WERI-Rb-1 (cell line): Measurements from ENCODE around the gene PARVB.

Experiments
- DNase-seq: peaks from one replicate; pipeline ENCODE4 v3.0.0-alpha.2; 2020
- H3K27ac ChIP-seq: fragments of 250-450 bp; sonication (Bioruptor Pico); 2 replicates; pipeline ENCODE4 v1.5.1; 2020; ENCODE audit warnings: mild to moderate bottlenecking, moderate library complexity
- H3K27me3 ChIP-seq: fragments of 250-450 bp; sonication (Bioruptor Pico); 2 replicates; pipeline ENCODE4 v1.5.1; 2021; ENCODE audit warnings: mild to moderate bottlenecking, low read depth, moderate library complexity; ENCODE audit not compliant: insufficient read depth, severe bottlenecking
- H3K36me3 ChIP-seq: fragments of 250-450 bp; sonication (Bioruptor Pico); 2 replicates; pipeline ENCODE4 v1.5.1; 2020; ENCODE audit warnings: mild to moderate bottlenecking, moderate library complexity
- H3K4me3 ChIP-seq: 2 replicates; pipeline ENCODE4 v1.5.1; 2011; ENCODE audit warnings: low read depth, mild to moderate bottlenecking, control low read depth, low read length
- H3K9me3 ChIP-seq: fragments of 250-450 bp; sonication (Bioruptor Pico); 2 replicates; pipeline ENCODE4 v1.5.1; 2021; ENCODE audit warnings: mild to moderate bottlenecking, moderate library complexity; ENCODE audit not compliant: severe bottlenecking
- TF ChIP-seq, protein P1 (sequence below): IDR thresholded peaks from 2 replicates; pipeline ENCODE4 v1.5.1; 2011; ENCODE audit warnings: low read depth, mild to moderate bottlenecking, control low read depth, inconsistent platforms, low read length

PARVB gene

GRCh38 chr22:44188316-44188715, 164.2 kb downstream of the PARVB start:
- Histone ChIP-seq H3K27ac (no peak overlapping the region), H3K4me3 (no peak overlapping the region), H3K27me3 (no peaks in the 10 kb centered on the region), H3K9me3 (peaks cover 2% of the 10 kb centered on the region), H3K36me3 (no peaks in the 10 kb centered on the region)
- no peak for DNase-seq
- TF ChIP-seq, protein P1, sequence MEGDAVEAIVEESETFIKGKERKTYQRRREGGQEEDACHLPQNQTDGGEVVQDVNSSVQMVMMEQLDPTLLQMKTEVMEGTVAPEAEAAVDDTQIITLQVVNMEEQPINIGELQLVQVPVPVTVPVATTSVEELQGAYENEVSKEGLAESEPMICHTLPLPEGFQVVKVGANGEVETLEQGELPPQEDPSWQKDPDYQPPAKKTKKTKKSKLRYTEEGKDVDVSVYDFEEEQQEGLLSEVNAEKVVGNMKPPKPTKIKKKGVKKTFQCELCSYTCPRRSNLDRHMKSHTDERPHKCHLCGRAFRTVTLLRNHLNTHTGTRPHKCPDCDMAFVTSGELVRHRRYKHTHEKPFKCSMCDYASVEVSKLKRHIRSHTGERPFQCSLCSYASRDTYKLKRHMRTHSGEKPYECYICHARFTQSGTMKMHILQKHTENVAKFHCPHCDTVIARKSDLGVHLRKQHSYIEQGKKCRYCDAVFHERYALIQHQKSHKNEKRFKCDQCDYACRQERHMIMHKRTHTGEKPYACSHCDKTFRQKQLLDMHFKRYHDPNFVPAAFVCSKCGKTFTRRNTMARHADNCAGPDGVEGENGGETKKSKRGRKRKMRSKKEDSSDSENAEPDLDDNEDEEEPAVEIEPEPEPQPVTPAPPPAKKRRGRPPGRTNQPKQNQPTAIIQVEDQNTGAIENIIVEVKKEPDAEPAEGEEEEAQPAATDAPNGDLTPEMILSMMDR: no peak

GRCh38 chr22:44188986-44189630, 165.0 kb downstream of the PARVB start:
- TF ChIP-seq, protein P1: no peak
- H3K4me3 ChIP-seq: no peak overlapping the region
- H3K9me3 ChIP-seq: peaks cover 2% of the 10 kb centered on the region
- no peak overlapping the region for H3K27ac ChIP-seq
- no peak for DNase-seq
- no peaks in the 10 kb centered on the region for H3K27me3 ChIP-seq
- no peaks in the 10 kb centered on the region for H3K36me3 ChIP-seq

DNA sequence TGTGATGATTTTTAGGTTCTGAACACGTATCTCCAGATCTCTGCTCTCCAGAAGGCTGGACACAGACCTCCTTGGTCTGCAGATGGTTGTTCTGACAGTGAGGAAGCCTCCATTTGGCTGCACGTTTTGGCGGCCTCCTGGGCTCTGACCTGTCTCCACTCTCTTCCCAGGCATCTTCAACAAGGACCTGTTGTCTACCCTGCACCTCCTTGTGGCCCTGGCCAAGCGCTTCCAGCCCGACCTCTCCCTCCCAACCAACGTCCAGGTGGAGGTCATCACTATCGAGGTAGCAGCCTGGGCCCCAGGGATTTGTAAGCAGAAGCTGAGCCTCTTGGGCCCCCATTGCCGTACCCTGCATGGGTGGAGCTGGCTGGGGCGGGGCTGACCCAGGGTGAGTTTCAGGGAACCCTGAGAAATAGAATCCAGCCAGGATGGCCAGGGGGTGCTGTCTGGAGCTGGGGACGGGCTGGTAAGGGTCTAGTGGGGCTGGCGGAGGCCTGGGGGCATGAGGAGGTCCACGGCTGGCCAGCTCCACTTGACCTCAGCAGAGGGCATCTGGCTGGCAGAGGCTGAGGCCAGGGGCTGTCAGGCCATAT, 166.4 kb downstream of the PARVB start:
- H3K4me3 ChIP-seq: no peak overlapping the region
- DNase-seq: no peak
- TF ChIP-seq, protein P1: no peak
- peaks cover 2% of the 10 kb centered on the region for H3K9me3 ChIP-seq
- no peaks in the 10 kb centered on the region for H3K36me3 ChIP-seq
- no peaks in the 10 kb centered on the region for H3K27me3 ChIP-seq
- H3K27ac ChIP-seq: no peak overlapping the region

GRCh38 chr22:44191036-44191454, 166.9 kb downstream of the PARVB start:
- no peak overlapping the region for H3K27ac ChIP-seq
- no peaks in the 10 kb centered on the region for H3K36me3 ChIP-seq
- H3K9me3 ChIP-seq: peaks cover 2% of the 10 kb centered on the region
- H3K27me3 ChIP-seq: no peaks in the 10 kb centered on the region
- TF ChIP-seq, protein P1: no peak
- no peak for DNase-seq
- no peak overlapping the region for H3K4me3 ChIP-seq

- H3K9me3 ChIP-seq: peaks cover 2% of the 10 kb centered on the region
- peak; percentile 44 for DNase-seq
- TF ChIP-seq, protein P1: no peak
- no peak overlapping the region for H3K27ac ChIP-seq
- H3K27me3 ChIP-seq: no peaks in the 10 kb centered on the region
- H3K4me3 ChIP-seq: no peak overlapping the region
- no peaks in the 10 kb centered on the region for H3K36me3 ChIP-seq
Observed at GRCh38 chr22:44192098-44192815, 168.2 kb downstream of the PARVB start.
